HFFc6 (cell line): ENCODE results near the gene WSCD1. TPM values are rescaled to one million over a fixed set of nuclear protein-coding genes. Genes with fewer than 3 reads are reported as not detected.

Experiments
- DNase-seq: peaks from one replicate; pipeline ENCODE4 v3.0.0-alpha.2; 2018
- H3K27ac Mint-ChIP-seq: 2 replicates; pipeline ENCODE4 v1.8.0; 2020; ENCODE audit warnings: mild to moderate bottlenecking, mixed read lengths
- H3K27me3 Mint-ChIP-seq: 2 replicates; pipeline ENCODE4 v1.8.0; 2021; ENCODE audit warnings: mild to moderate bottlenecking, moderate library complexity, mixed read lengths; ENCODE audit not compliant: insufficient read depth
- H3K36me3 Mint-ChIP-seq: 2 replicates; pipeline ENCODE4 v1.8.0; 2021; ENCODE audit warnings: low read depth, mixed read lengths
- H3K4me1 Mint-ChIP-seq: 2 replicates; pipeline ENCODE4 v1.8.0; 2020; ENCODE audit warnings: low read depth, mixed read lengths
- H3K4me3 Mint-ChIP-seq: 2 replicates; pipeline ENCODE4 v1.8.0; 2020; ENCODE audit warnings: mild to moderate bottlenecking, moderate library complexity, mixed read lengths
- H3K9me3 Mint-ChIP-seq: 2 replicates; pipeline ENCODE4 v1.8.0; 2020; ENCODE audit warnings: mild to moderate bottlenecking, mixed read lengths
- total RNA-seq, 6 experiments: library from RNA; stranded (reverse); fragmentation: NEBNext Ultra II Directional; extraction: Animal tissue kit (Norgen Biotek cat#: 25700); gene quantifications; 2 replicates in 1 of 6; 3 replicates in 5 of 6; pipeline ENCODE4 v1.2.3, GENCODE V29; 2021
- TF ChIP-seq, protein P1 (sequence below): fragments of 200-600 bp; sonication (generic); IDR thresholded peaks from 2 replicates; pipeline ENCODE4 v1.5.0; 2021; ENCODE audit warnings: antibody characterized with exemption, mild to moderate bottlenecking

The WSCD1 gene
- total RNA-seq, 6 experiments from 2014 or later: not detected

DNA sequence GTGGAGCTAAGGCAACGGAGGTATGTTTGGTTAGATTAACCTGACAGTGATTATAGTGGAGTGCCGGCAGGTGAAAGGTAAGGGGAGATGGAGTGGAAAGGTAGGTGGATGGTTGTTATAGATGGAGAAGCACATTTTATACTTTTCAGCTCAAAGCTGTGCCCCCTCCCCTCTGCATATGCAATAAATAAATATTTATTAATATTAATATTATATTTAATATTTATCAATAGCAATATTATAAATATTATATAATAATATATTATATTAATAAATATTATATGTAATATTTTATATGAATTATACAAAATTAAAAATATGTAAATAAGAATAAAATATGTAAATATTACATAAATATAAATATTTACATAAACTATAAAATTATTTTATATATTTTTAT lies 70.0 kb downstream of the WSCD1 start:
- DNase-seq: no peak
- Mint-ChIP-seq H3K4me1 (no peaks in the 10 kb centered on the region), H3K36me3 (no peaks in the 10 kb centered on the region), H3K27me3 (peaks cover 3% of the 10 kb centered on the region; the same call in 1 of the 2 replicates), H3K27ac (no peak overlapping the region), H3K9me3 (peaks cover 5% of the 10 kb centered on the region), H3K4me3 (no peak overlapping the region)
- TF ChIP-seq, protein P1, sequence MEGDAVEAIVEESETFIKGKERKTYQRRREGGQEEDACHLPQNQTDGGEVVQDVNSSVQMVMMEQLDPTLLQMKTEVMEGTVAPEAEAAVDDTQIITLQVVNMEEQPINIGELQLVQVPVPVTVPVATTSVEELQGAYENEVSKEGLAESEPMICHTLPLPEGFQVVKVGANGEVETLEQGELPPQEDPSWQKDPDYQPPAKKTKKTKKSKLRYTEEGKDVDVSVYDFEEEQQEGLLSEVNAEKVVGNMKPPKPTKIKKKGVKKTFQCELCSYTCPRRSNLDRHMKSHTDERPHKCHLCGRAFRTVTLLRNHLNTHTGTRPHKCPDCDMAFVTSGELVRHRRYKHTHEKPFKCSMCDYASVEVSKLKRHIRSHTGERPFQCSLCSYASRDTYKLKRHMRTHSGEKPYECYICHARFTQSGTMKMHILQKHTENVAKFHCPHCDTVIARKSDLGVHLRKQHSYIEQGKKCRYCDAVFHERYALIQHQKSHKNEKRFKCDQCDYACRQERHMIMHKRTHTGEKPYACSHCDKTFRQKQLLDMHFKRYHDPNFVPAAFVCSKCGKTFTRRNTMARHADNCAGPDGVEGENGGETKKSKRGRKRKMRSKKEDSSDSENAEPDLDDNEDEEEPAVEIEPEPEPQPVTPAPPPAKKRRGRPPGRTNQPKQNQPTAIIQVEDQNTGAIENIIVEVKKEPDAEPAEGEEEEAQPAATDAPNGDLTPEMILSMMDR: no peak

DNA sequence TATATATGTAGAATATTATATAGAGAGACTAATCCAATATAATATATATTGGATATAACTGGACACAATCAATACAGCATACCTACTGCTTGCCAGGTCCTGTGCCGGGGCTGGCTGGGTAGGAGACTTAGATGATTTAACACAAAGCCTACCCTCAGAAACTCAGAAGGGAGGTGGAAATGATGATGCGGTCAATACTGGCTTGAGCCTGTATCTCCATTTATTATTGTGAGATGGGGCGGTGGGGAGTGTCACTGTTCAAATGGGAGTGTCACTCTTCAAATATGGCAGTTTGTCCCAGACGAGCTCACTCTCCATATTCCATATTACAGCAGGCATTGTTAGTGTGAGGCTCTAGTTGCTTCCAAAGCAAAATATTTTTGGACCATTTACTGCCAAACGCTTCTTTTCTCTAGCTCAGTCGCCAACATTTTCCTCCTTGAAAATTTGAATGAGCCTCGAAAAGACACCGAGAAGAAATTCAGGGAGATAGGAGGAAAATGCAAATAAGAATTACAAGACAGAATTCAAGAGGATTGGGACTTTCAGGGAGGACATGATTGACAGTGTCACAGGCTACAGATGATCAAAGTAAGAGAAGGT lies 70.7 kb downstream of the WSCD1 start:
- Mint-ChIP-seq H3K36me3 (no peaks in the 10 kb centered on the region), H3K27ac (no peak overlapping the region), H3K4me3 (no peak overlapping the region), H3K27me3 (peaks cover 2% of the 10 kb centered on the region; the same call in 1 of the 2 replicates), H3K4me1 (no peaks in the 10 kb centered on the region), H3K9me3 (peaks cover 8% of the 10 kb centered on the region)
- no peak for DNase-seq
- TF ChIP-seq, protein P1: no peak

DNA sequence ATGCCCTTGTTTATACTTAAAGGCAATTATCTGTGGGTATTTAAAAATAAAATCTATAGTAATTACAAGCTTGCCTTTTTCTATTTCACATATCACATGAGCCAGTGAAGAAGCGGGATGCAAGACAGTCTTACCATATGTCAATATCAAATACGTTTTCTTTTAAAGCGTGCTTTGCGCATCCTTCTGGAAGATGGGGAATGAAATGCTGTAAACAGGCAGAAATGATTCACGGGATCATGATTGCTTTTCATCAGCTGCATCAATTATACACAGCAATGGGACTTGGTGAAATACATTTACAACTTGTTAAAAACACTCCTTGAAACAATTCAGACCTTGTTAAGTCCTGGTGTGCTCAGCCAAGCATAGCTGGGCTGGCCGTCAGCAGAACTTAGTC lies 72.5 kb downstream of the WSCD1 start:
- Mint-ChIP-seq H3K4me1 (no peaks in the 10 kb centered on the region), H3K4me3 (no peak overlapping the region), H3K36me3 (no peaks in the 10 kb centered on the region), H3K27me3 (peaks cover 2% of the 10 kb centered on the region; the same call in 1 of the 2 replicates), H3K27ac (no peak overlapping the region), H3K9me3 (peaks cover 14% of the 10 kb centered on the region)
- DNase-seq: no peak
- TF ChIP-seq, protein P1: no peak

DNA sequence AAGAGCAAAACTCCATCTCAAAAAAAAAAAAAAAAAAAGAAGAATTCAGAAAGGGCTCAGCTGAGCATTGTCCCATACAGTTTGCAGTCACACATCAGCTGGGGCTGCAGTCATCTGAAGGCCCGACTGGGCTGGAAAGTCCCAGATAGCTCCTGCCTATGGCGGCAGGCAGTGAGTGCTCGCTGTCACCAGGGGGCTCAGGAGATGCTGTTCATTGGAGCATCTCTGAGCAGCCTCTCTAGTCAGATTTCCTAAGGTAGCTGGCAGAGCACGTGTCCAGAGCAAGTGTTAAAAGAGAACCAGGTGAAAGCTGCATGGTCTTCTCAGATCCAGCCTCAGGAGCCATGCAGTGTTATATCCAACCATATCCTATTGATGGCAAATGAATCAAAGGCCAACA lies 75.8 kb downstream of the WSCD1 start:
- no peaks in the 10 kb centered on the region for H3K36me3 Mint-ChIP-seq
- H3K4me3 Mint-ChIP-seq: no peak overlapping the region
- no peaks in the 10 kb centered on the region for H3K4me1 Mint-ChIP-seq
- TF ChIP-seq, protein P1: no peak
- H3K27ac Mint-ChIP-seq: no peak overlapping the region
- H3K9me3 Mint-ChIP-seq: peaks cover 28% of the 10 kb centered on the region
- peaks cover 2% of the 10 kb centered on the region; the same call in 1 of the 2 replicates for H3K27me3 Mint-ChIP-seq
- no peak for DNase-seq

DNA sequence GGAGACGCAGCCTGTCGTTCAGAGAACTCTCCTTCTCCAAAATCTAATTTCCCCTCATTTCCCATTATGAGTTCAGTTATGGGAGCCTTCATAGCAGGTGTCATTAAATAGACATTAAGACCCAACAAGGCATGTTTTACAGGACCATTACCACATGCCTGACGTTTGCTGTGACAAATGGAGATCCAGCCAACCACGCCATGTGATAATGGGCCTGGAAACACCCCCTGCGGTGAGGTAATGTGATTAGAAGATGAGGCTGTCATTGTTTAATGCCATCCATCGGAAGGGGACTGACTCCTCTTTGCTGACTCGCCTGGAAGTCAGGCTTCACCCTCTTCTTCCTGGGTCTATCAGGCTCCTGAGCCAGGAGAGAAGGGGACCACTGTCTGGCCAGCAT lies 76.9 kb downstream of the WSCD1 start:
- Mint-ChIP-seq H3K4me1 (no peaks in the 10 kb centered on the region), H3K4me3 (no peak overlapping the region), H3K9me3 (peaks cover 28% of the 10 kb centered on the region), H3K36me3 (no peaks in the 10 kb centered on the region), H3K27ac (no peak overlapping the region), H3K27me3 (peaks cover 2% of the 10 kb centered on the region)
- TF ChIP-seq, protein P1: no peak
- no peak for DNase-seq
